CD4-positive, alpha-beta memory T cell (primary cell): Measurements from ENCODE around the gene RALA. TPM values are rescaled to one million over a fixed set of nuclear protein-coding genes. Genes with fewer than 3 reads are reported as not detected.

Source experiments
- CTCF ChIA-PET: fragments of 350-600 bp; sonication (Branson Sonifier 250); formaldehyde crosslinking; loops from one replicate; lab custom pipeline; 2021; ENCODE audit warnings: inconsistent platforms; ENCODE audit not compliant: partially characterized antibody; lab: Charles Lee
- POLR2A ChIA-PET: fragments of 350-600 bp; sonication (Branson Sonifier 250); formaldehyde crosslinking; loops from one replicate; lab custom pipeline; 2021; ENCODE audit not compliant: partially characterized antibody; lab: Charles Lee
- DNase-seq, 5 donors: peaks; one replicate each; pipeline versions ENCODE4 v3.0.0 to v3.0.0-alpha.2; 2020 to 2022; ENCODE audit warnings: mixed read lengths in 1 of 5
- H3K27ac ChIP-seq: one replicate; pipeline ENCODE4 v1.7.0; 2013; ENCODE audit warnings: low read depth, low read length
- H3K27me3 ChIP-seq: 2 replicates; pipeline ENCODE4 v1.7.0; 2013; ENCODE audit warnings: mild to moderate bottlenecking, low read length, moderate library complexity; ENCODE audit not compliant: insufficient read depth
- H3K36me3 ChIP-seq: 2 replicates; pipeline ENCODE4 v1.7.0; 2013; ENCODE audit warnings: mild to moderate bottlenecking, low read length, moderate library complexity; ENCODE audit not compliant: insufficient read depth
- H3K4me1 ChIP-seq: 2 replicates; pipeline ENCODE4 v1.7.0; 2013; ENCODE audit warnings: mild to moderate bottlenecking, low read length, moderate library complexity; ENCODE audit not compliant: insufficient read depth
- H3K4me3 ChIP-seq, 2 donors: one replicate each; pipeline ENCODE4 v1.7.0; 2013; ENCODE audit warnings: low read length in 2 of 2, mild to moderate bottlenecking in 1 of 2
- H3K9me3 ChIP-seq, 2 donors: one replicate each; pipeline ENCODE4 v1.7.0; 2013; ENCODE audit warnings: low read length in 2 of 2, control low read depth in 1 of 2; ENCODE audit not compliant: control insufficient read depth in 1 of 2
- H3K27ac Mint-ChIP-seq, 7 donors: one replicate each; pipeline ENCODE4 v1.8.0; 2020 to 2021; ENCODE audit warnings: mixed read lengths in 7 of 7, mild to moderate bottlenecking in 6 of 7, inconsistent platforms in 3 of 7, moderate library complexity in 3 of 7
- H3K27me3 Mint-ChIP-seq, 2 donors: one replicate each; pipeline ENCODE4 v1.8.0; 2020 to 2021; ENCODE audit warnings: mixed read lengths in 2 of 2
- H3K36me3 Mint-ChIP-seq, 2 donors: one replicate each; pipeline ENCODE4 v1.8.0; 2020 to 2021; ENCODE audit warnings: mixed read lengths in 2 of 2, inconsistent platforms in 1 of 2, mild to moderate bottlenecking in 1 of 2
- H3K4me1 Mint-ChIP-seq, 4 donors: one replicate each; pipeline ENCODE4 v1.8.0; 2020 to 2021; ENCODE audit warnings: mixed read lengths in 4 of 4, mild to moderate bottlenecking in 1 of 4
- H3K4me3 Mint-ChIP-seq, 8 donors: one replicate each; pipeline ENCODE4 v1.8.0; 2020 to 2021; ENCODE audit warnings: mixed read lengths in 8 of 8, mild to moderate bottlenecking in 7 of 8, moderate library complexity in 6 of 8, inconsistent platforms in 3 of 8
- H3K9me3 Mint-ChIP-seq, 8 donors: one replicate each; pipeline ENCODE4 v1.8.0; 2020 to 2021; ENCODE audit warnings: mixed read lengths in 8 of 8, mild to moderate bottlenecking in 5 of 8, inconsistent platforms in 3 of 8, moderate library complexity in 1 of 8
- intact Hi-C: fragments of 100-400 bp; cut with micrococcal nuclease; formaldehyde crosslinking; loops from one replicate; pipeline ENCODE4 v1.15.1; 2023
- polyA plus RNA-seq, 2 donors: library from polyadenylated mRNA; unstranded; fragments of 300-500 nt; fragmentation: Illumina TruSeq; gene quantifications; one replicate each; pipeline ENCODE4 v1.2.3, GENCODE V29; 2021
- total RNA-seq, 2 experiments: library from RNA; stranded (reverse); gene quantifications; one replicate each; pipeline ENCODE4 v1.2.3, GENCODE V29; 2021

Gene RALA
- total and polyA plus RNA-seq, 4 experiments from 2014 or later: 31.6 to 50.5 (median 47.0) TPM

GRCh38 chr7:39695852-39696586 is 72.6 kb downstream of the RALA start:
- no peaks in the 10 kb centered on the region for H3K27me3 ChIP-seq
- H3K4me1 ChIP-seq: no peaks in the 10 kb centered on the region
- no peak overlapping the region for H3K4me3 ChIP-seq
- peaks cover 0 to 2% (median 0%) of the 10 kb centered on the region in 4 donors for H3K4me1 Mint-ChIP-seq
- H3K9me3 Mint-ChIP-seq: peaks cover 0 to 5% (median 0%) of the 10 kb centered on the region in 8 donors
- ChIA-PET CTCF (interaction anchor here (1.0 to 2.9 kb wide), 2 partner anchors 11 to 117 kb away, joined by 3 to 14 read pairs; no protein-coding TSS in a partner anchor), POLR2A (interaction anchor here (1.0 kb wide), 1 partner anchor 37 kb away, joined by 3 read pairs; no protein-coding TSS in a partner anchor)
- H3K36me3 Mint-ChIP-seq: peaks cover 68 to 84% of the 10 kb centered on the region in 2 donors
- H3K27ac ChIP-seq: no peak overlapping the region
- intact Hi-C loops: no loop called here
- peaks cover 18% of the 10 kb centered on the region for H3K36me3 ChIP-seq
- no peak overlapping the region for H3K4me3 Mint-ChIP-seq
- no peaks in the 10 kb centered on the region for H3K9me3 ChIP-seq
- H3K27me3 Mint-ChIP-seq: no peaks in the 10 kb centered on the region
- H3K27ac Mint-ChIP-seq: peak overlapping the region in 2 of 7 donors; percentile 18 to 58
- DNase-seq: no peak

GRCh38 chr7:39696631-39697030 is 73.3 kb downstream of the RALA start:
- DNase-seq: no peak
- Mint-ChIP-seq H3K4me1 (peaks cover 0 to 2% (median 0%) of the 10 kb centered on the region in 4 donors), H3K27me3 (no peaks in the 10 kb centered on the region), H3K36me3 (peaks cover 66 to 84% of the 10 kb centered on the region in 2 donors), H3K4me3 (no peak overlapping the region), H3K27ac (peak overlapping the region in 2 of 7 donors; percentile 18 to 70), H3K9me3 (peaks cover 0 to 5% (median 0%) of the 10 kb centered on the region in 8 donors)
- no peaks in the 10 kb centered on the region for H3K4me1 ChIP-seq
- H3K9me3 ChIP-seq: no peaks in the 10 kb centered on the region
- ChIA-PET POLR2A (interaction anchor here (1.2 kb wide), 1 partner anchor 37 kb away, joined by 4 read pairs; no protein-coding TSS in a partner anchor), CTCF (interaction anchor here (1.0 to 2.9 kb wide), 2 partner anchors 11 to 117 kb away, joined by 3 to 14 read pairs; no protein-coding TSS in a partner anchor)
- intact Hi-C loops: no loop called here
- H3K36me3 ChIP-seq: peaks cover 18% of the 10 kb centered on the region
- H3K27ac ChIP-seq: no peak overlapping the region
- H3K27me3 ChIP-seq: no peaks in the 10 kb centered on the region
- H3K4me3 ChIP-seq: no peak overlapping the region

- Mint-ChIP-seq H3K27me3 (no peaks in the 10 kb centered on the region), H3K36me3 (peaks cover 59 to 83% of the 10 kb centered on the region in 2 donors), H3K4me3 (no peak overlapping the region), H3K4me1 (peaks cover 0 to 2% (median under 1%) of the 10 kb centered on the region in 4 donors), H3K9me3 (peaks cover 0 to 5% (median 0%) of the 10 kb centered on the region in 8 donors), H3K27ac (peak overlapping the region in 4 of 7 donors; percentile 0 to 70 (median 36))
- Histone ChIP-seq H3K27ac (no peak overlapping the region), H3K27me3 (no peaks in the 10 kb centered on the region), H3K4me1 (no peaks in the 10 kb centered on the region), H3K36me3 (peaks cover 18% of the 10 kb centered on the region), H3K4me3 (no peak overlapping the region), H3K9me3 (no peaks in the 10 kb centered on the region)
- CTCF ChIA-PET: interaction anchor here (2.9 kb wide), 1 partner anchor 118 kb away, joined by 14 read pairs; no protein-coding TSS in a partner anchor
- intact Hi-C loops: no loop called here
- no peak for DNase-seq
- POLR2A ChIA-PET: interaction anchor here (1.2 kb wide), 1 partner anchor 36 kb away, joined by 4 read pairs; no protein-coding TSS in a partner anchor
Measured at GRCh38 chr7:39697483-39697882, 74.1 kb downstream of the RALA start.

- no peak overlapping the region for H3K27ac ChIP-seq
- no peak overlapping the region for H3K27ac Mint-ChIP-seq
Measured at GRCh38 chr7:39700165-39700564, 76.8 kb downstream of the RALA start.

GRCh38 chr7:39700932-39701331 is 77.6 kb downstream of the RALA start:
- intact Hi-C loops: no loop called here
- no peak for DNase-seq
- CTCF ChIA-PET: interaction anchor here (0.7 to 2.2 kb wide), 3 partner anchors 17 to 121 kb away, joined by 3 to 7 read pairs (median 3); no protein-coding TSS in a partner anchor
- Histone ChIP-seq H3K4me3 (no peak overlapping the region), H3K27me3 (no peaks in the 10 kb centered on the region), H3K27ac (no peak overlapping the region), H3K4me1 (no peaks in the 10 kb centered on the region), H3K36me3 (peaks cover 18% of the 10 kb centered on the region), H3K9me3 (no peaks in the 10 kb centered on the region)
- POLR2A ChIA-PET: no interaction called here
- H3K36me3 Mint-ChIP-seq: peaks cover 52 to 71% of the 10 kb centered on the region in 2 donors
- H3K4me3 Mint-ChIP-seq: no peak overlapping the region
- no peak overlapping the region for H3K27ac Mint-ChIP-seq
- no peaks in the 10 kb centered on the region for H3K9me3 Mint-ChIP-seq
- no peaks in the 10 kb centered on the region for H3K27me3 Mint-ChIP-seq
- peaks cover 0 to 1% (median 0%) of the 10 kb centered on the region in 4 donors for H3K4me1 Mint-ChIP-seq

More at GRCh38 chr7:39700165-39700564, 76.8 kb downstream of the RALA start:
- no peak for DNase-seq
- Histone ChIP-seq H3K4me3 (no peak overlapping the region), H3K36me3 (peaks cover 18% of the 10 kb centered on the region), H3K27me3 (no peaks in the 10 kb centered on the region), H3K4me1 (no peaks in the 10 kb centered on the region), H3K9me3 (no peaks in the 10 kb centered on the region)
- ChIA-PET CTCF (interaction anchor here (2.2 kb wide), 1 partner anchor 120 kb away, joined by 7 read pairs; no protein-coding TSS in a partner anchor), POLR2A (no interaction called here)
- Mint-ChIP-seq H3K4me1 (peaks cover 0 to 1% (median 0%) of the 10 kb centered on the region in 4 donors), H3K36me3 (peaks cover 52 to 73% of the 10 kb centered on the region in 2 donors), H3K4me3 (no peak overlapping the region), H3K27me3 (no peaks in the 10 kb centered on the region), H3K9me3 (no peaks in the 10 kb centered on the region)
- intact Hi-C loops: no loop called here

GRCh38 chr7:39702133-39702532 is 78.8 kb downstream of the RALA start:
- H3K27ac Mint-ChIP-seq: no peak overlapping the region
- no peaks in the 10 kb centered on the region for H3K27me3 Mint-ChIP-seq
- Histone ChIP-seq H3K27ac (no peak overlapping the region), H3K36me3 (peaks cover 12% of the 10 kb centered on the region), H3K27me3 (no peaks in the 10 kb centered on the region), H3K4me3 (no peak overlapping the region), H3K4me1 (no peaks in the 10 kb centered on the region), H3K9me3 (no peaks in the 10 kb centered on the region)
- peaks cover 47 to 67% of the 10 kb centered on the region in 2 donors for H3K36me3 Mint-ChIP-seq
- no peak overlapping the region for H3K4me3 Mint-ChIP-seq
- H3K4me1 Mint-ChIP-seq: peaks cover 0 to 1% (median 0%) of the 10 kb centered on the region in 4 donors
- no peaks in the 10 kb centered on the region for H3K9me3 Mint-ChIP-seq
- CTCF ChIA-PET: interaction anchor here (1.1 to 1.5 kb wide), 3 partner anchors 45 to 122 kb away, joined by 3 to 6 read pairs (median 3); partner anchors contain the start of gene RALA
- POLR2A ChIA-PET: no interaction called here
- no peak for DNase-seq
- intact Hi-C loops: no loop called here

GRCh38 chr7:39703144-39703543 is 79.8 kb downstream of the RALA start:
- Mint-ChIP-seq H3K27ac (peak overlapping the region in 3 of 7 donors; percentile 3 to 21 (median 11)), H3K4me3 (no peak overlapping the region), H3K4me1 (peaks cover 0 to 1% (median 0%) of the 10 kb centered on the region in 4 donors), H3K36me3 (peaks cover 38 to 64% of the 10 kb centered on the region in 2 donors), H3K27me3 (no peaks in the 10 kb centered on the region), H3K9me3 (no peaks in the 10 kb centered on the region)
- H3K4me1 ChIP-seq: no peaks in the 10 kb centered on the region
- no peak overlapping the region for H3K4me3 ChIP-seq
- ChIA-PET CTCF (interaction anchor here (1.5 kb wide), 1 partner anchor 123 kb away, joined by 6 read pairs; no protein-coding TSS in a partner anchor), POLR2A (no interaction called here)
- no peak for DNase-seq
- H3K36me3 ChIP-seq: peaks cover 8% of the 10 kb centered on the region
- intact Hi-C loops: no loop called here
- no peaks in the 10 kb centered on the region for H3K9me3 ChIP-seq
- no peak overlapping the region for H3K27ac ChIP-seq
- H3K27me3 ChIP-seq: no peaks in the 10 kb centered on the region
